Inferior parietal cortex (tissue), 1 donor: ENCODE results near the gene MARCHF10.
"Not testable (repeated sequence)": the region's sequence is repeated elsewhere in the genome, so short reads cannot be mapped to it uniquely, and the experiment has no call there.

Experiments used
- DNase-seq: peaks from one replicate; pipeline ENCODE4 v3.0.0-alpha.2; 2016; ENCODE audit errors: extremely low spot score

The MARCHF10 gene

GRCh38 chr17:62786646-62787045, 21.5 kb downstream of the MARCHF10 start:
- no peak for DNase-seq

GRCh38 chr17:62785983-62786382, 22.1 kb downstream of the MARCHF10 start:
- not testable (repeated sequence) for DNase-seq

GRCh38 chr17:62782730-62783270, 25.3 kb downstream of the MARCHF10 start:
- DNase-seq, result no peak

GRCh38 chr17:62781831-62782251, 26.3 kb downstream of the MARCHF10 start:
- no peak for DNase-seq

- DNase-seq, result no peak
Measured at GRCh38 chr17:62781356-62781755, 26.8 kb downstream of the MARCHF10 start.

- no peak for DNase-seq
Measured at GRCh38 chr17:62780951-62781350, 27.2 kb downstream of the MARCHF10 start.

GRCh38 chr17:62780269-62780668, 27.8 kb downstream of the MARCHF10 start:
- no peak for DNase-seq

GRCh38 chr17:62778990-62779681, 29.0 kb downstream of the MARCHF10 start:
- DNase-seq, result no peak

- DNase-seq, result no peak
Measured at GRCh38 chr17:62775876-62776275, 32.2 kb downstream of the MARCHF10 start.

- DNase-seq, result no peak
Measured at GRCh38 chr17:62774338-62774737, 33.8 kb downstream of the MARCHF10 start.

GRCh38 chr17:62767997-62768396, 40.1 kb downstream of the MARCHF10 start:
- DNase-seq, result no peak

GRCh38 chr17:62765351-62765750, 42.8 kb downstream of the MARCHF10 start:
- no peak for DNase-seq

GRCh38 chr17:62763891-62764600, 44.1 kb downstream of the MARCHF10 start:
- no peak for DNase-seq

- DNase-seq, result no peak
Measured at GRCh38 chr17:62761884-62762283, 46.2 kb downstream of the MARCHF10 start.

GRCh38 chr17:62760945-62761267, 47.2 kb downstream of the MARCHF10 start:
- no peak for DNase-seq

- no peak for DNase-seq
Measured at GRCh38 chr17:62760059-62760944, 47.8 kb downstream of the MARCHF10 start.

GRCh38 chr17:62757500-62757951, 50.6 kb downstream of the MARCHF10 start:
- no peak for DNase-seq

GRCh38 chr17:62756198-62756597, 51.9 kb downstream of the MARCHF10 start:
- no peak for DNase-seq

GRCh38 chr17:62755141-62755851, 52.8 kb downstream of the MARCHF10 start:
- DNase-seq, result no peak

- no peak for DNase-seq
Measured at GRCh38 chr17:62754631-62755030, 53.5 kb downstream of the MARCHF10 start.

GRCh38 chr17:62753562-62753961, 54.6 kb downstream of the MARCHF10 start:
- DNase-seq, result no peak
